Fibroblast of lung (primary cell): Measurements from ENCODE around the gene ATP8A2. TPM values are rescaled to one million over a fixed set of nuclear protein-coding genes. Genes with fewer than 3 reads are reported as not detected.
A peak's percentile ranks its signal among the peaks of the same experiment; 100 is the strongest.

Source experiments
- DNase-seq, 2 donors: peaks; one replicate each; pipeline versions ENCODE4 v3.0.0 to v3.0.0-alpha.2; 2010; ENCODE audit warnings: low read depth in 2 of 2
- H2AFZ ChIP-seq: 2 replicates; pipeline ENCODE4 v1.5.1; 2012; ENCODE audit warnings: low read length, control low read depth, inconsistent platforms
- H3K27ac ChIP-seq: 2 replicates; pipeline ENCODE4 v1.5.1; 2011; ENCODE audit warnings: low read length, control low read depth; ENCODE audit not compliant: insufficient read depth
- H3K27me3 ChIP-seq: 2 replicates; pipeline ENCODE4 v1.5.1; 2011; ENCODE audit warnings: mild to moderate bottlenecking, low read length; ENCODE audit not compliant: control insufficient read depth, insufficient read depth
- H3K36me3 ChIP-seq: 2 replicates; pipeline ENCODE4 v1.5.1; 2011; ENCODE audit warnings: low read length; ENCODE audit not compliant: control insufficient read depth, insufficient read depth
- H3K4me1 ChIP-seq: 2 replicates; pipeline ENCODE4 v1.5.1; 2011; ENCODE audit warnings: low read length; ENCODE audit not compliant: control insufficient read depth, insufficient read depth; ENCODE audit errors: extremely low read depth
- H3K4me2 ChIP-seq: 2 replicates; pipeline ENCODE4 v1.5.1; 2011; ENCODE audit warnings: low read length, control low read depth; ENCODE audit not compliant: insufficient read depth; ENCODE audit errors: extremely low read depth
- H3K4me3 ChIP-seq, 4 experiments: fragments of 200-600 bp in 1 of 4; sonication (generic) in 1 of 4; replicated peaks in 1 of 4; 2 replicates each; pipeline ENCODE4 v1.5.1; 2011 to 2016; ENCODE audit warnings: low read length in 4 of 4, low read depth in 3 of 4, mild to moderate bottlenecking in 3 of 4, control low read depth in 2 of 4, inconsistent platforms in 1 of 4, mixed read lengths in 1 of 4; ENCODE audit not compliant: insufficient read depth in 1 of 4; ENCODE audit errors: control extremely low read depth in 1 of 4
- H3K79me2 ChIP-seq: 2 replicates; pipeline ENCODE4 v1.5.1; 2012; ENCODE audit warnings: mild to moderate bottlenecking, low read length, inconsistent platforms; ENCODE audit not compliant: control insufficient read depth, insufficient read depth
- H3K9ac ChIP-seq: 2 replicates; pipeline ENCODE4 v1.5.1; 2011; ENCODE audit warnings: mild to moderate bottlenecking, low read length, control low read depth; ENCODE audit not compliant: insufficient read depth
- H3K9me3 ChIP-seq: 2 replicates; pipeline ENCODE4 v1.5.1; 2012; ENCODE audit warnings: low read depth, low read length; ENCODE audit not compliant: control insufficient read depth, insufficient read depth
- H4K20me1 ChIP-seq: 2 replicates; pipeline ENCODE4 v1.5.1; 2011; ENCODE audit warnings: low read length; ENCODE audit not compliant: control insufficient read depth, insufficient read depth; ENCODE audit errors: extremely low read depth
- CTCF ChIP-seq, 2 donors: IDR thresholded peaks in 1 of 2; conservative IDR thresholded peaks in 1 of 2; 1 replicate in 1 of 2; 2 replicates in 1 of 2; pipeline ENCODE4 v1.5.1; 2011 to 2012; ENCODE audit warnings: low read length in 2 of 2, control low read depth in 1 of 2, inconsistent platforms in 1 of 2, low read depth in 1 of 2, mild to moderate bottlenecking in 1 of 2
- EZH2 ChIP-seq: IDR thresholded peaks from 2 replicates; pipeline ENCODE4 v1.5.1; 2012; ENCODE audit warnings: low read length, control low read depth, mild to moderate bottlenecking; ENCODE audit errors: missing control alignments
- polyA plus RNA-seq, 2 donors: library from polyadenylated mRNA; depleted of rRNA in 1 of 2; stranded (reverse) in 1 of 2; unstranded in 1 of 2; fragments of >200 nt; gene quantifications; 2 replicates each; pipeline ENCODE4 v1.2.1, GENCODE V29; 2011 to 2012; ENCODE audit warnings: missing spikeins in 1 of 2
- total RNA-seq: library from RNA; depleted of rRNA; stranded (reverse); fragments of >200 nt; gene quantifications from 2 replicates; pipeline ENCODE4 v1.2.1, GENCODE V29; 2014

Gene ATP8A2
- total and polyA plus RNA-seq, 2 donors (not counting 1 experiment from before 2014, with no cell fraction given) = under 0.01 to 0.01 TPM

GRCh38 chr13:25899952-25900351 is 528.2 kb downstream of the ATP8A2 start:
- no peak overlapping the region for H3K9ac ChIP-seq
- no peak for TF ChIP-seq CTCF (conservative IDR thresholded peaks at IDR 0.05 in 1 of 2, IDR thresholded peaks at IDR 0.05 in 1 of 2; ENCODE audit: low read depth in 1 of 2, low read length in 2 of 2)
- DNase-seq = no peak
- H2AFZ ChIP-seq = no peak overlapping the region
- H3K27me3 ChIP-seq = no peaks in the 10 kb centered on the region
- H3K4me3 ChIP-seq = no peak overlapping the region
- H3K9me3 ChIP-seq = no peaks in the 10 kb centered on the region
- H3K79me2 ChIP-seq = no peaks in the 10 kb centered on the region
- no peaks in the 10 kb centered on the region for H3K36me3 ChIP-seq
- no peaks in the 10 kb centered on the region for H3K4me1 ChIP-seq
- H3K27ac ChIP-seq = no peak overlapping the region
- no peak overlapping the region for H3K4me2 ChIP-seq
- no peaks in the 10 kb centered on the region for H4K20me1 ChIP-seq

- no peaks in the 10 kb centered on the region for H3K4me1 ChIP-seq
- H4K20me1 ChIP-seq = no peaks in the 10 kb centered on the region
- H3K9me3 ChIP-seq = no peaks in the 10 kb centered on the region
- peak; percentile 68 to 87 for DNase-seq
- no peak overlapping the region for H3K4me2 ChIP-seq
- no peaks in the 10 kb centered on the region for H3K36me3 ChIP-seq
- H3K27me3 ChIP-seq = no peaks in the 10 kb centered on the region
- no peak overlapping the region for H3K9ac ChIP-seq
- no peak overlapping the region for H2AFZ ChIP-seq
- H3K79me2 ChIP-seq = no peaks in the 10 kb centered on the region
- H3K4me3 ChIP-seq = no peak overlapping the region
- no peak overlapping the region for H3K27ac ChIP-seq
- no peak for TF ChIP-seq EZH2
These were observed 529.9 kb downstream of the ATP8A2 start for GRCh38 chr13:25901460-25902376.

- TF ChIP-seq CTCF (conservative IDR thresholded peaks at IDR 0.05 in 1 of 2, IDR thresholded peaks at IDR 0.05 in 1 of 2; ENCODE audit: low read depth in 1 of 2, low read length in 2 of 2) (no peak), EZH2 (no peak)
- no peak overlapping the region for H2AFZ ChIP-seq
- H3K4me1 ChIP-seq = no peaks in the 10 kb centered on the region
- H3K36me3 ChIP-seq = no peaks in the 10 kb centered on the region
- no peak overlapping the region for H3K4me3 ChIP-seq
- no peak overlapping the region for H3K27ac ChIP-seq
- no peak overlapping the region for H3K4me2 ChIP-seq
- H4K20me1 ChIP-seq = no peaks in the 10 kb centered on the region
- no peak overlapping the region for H3K9ac ChIP-seq
- H3K27me3 ChIP-seq = no peaks in the 10 kb centered on the region
- no peaks in the 10 kb centered on the region for H3K9me3 ChIP-seq
- no peak for DNase-seq
- no peaks in the 10 kb centered on the region for H3K79me2 ChIP-seq
These were observed 530.7 kb downstream of the ATP8A2 start for GRCh38 chr13:25902455-25902854.
